ENCODE data around the gene PPARGC1A.

- TF ChIP-seq, protein P1, sequence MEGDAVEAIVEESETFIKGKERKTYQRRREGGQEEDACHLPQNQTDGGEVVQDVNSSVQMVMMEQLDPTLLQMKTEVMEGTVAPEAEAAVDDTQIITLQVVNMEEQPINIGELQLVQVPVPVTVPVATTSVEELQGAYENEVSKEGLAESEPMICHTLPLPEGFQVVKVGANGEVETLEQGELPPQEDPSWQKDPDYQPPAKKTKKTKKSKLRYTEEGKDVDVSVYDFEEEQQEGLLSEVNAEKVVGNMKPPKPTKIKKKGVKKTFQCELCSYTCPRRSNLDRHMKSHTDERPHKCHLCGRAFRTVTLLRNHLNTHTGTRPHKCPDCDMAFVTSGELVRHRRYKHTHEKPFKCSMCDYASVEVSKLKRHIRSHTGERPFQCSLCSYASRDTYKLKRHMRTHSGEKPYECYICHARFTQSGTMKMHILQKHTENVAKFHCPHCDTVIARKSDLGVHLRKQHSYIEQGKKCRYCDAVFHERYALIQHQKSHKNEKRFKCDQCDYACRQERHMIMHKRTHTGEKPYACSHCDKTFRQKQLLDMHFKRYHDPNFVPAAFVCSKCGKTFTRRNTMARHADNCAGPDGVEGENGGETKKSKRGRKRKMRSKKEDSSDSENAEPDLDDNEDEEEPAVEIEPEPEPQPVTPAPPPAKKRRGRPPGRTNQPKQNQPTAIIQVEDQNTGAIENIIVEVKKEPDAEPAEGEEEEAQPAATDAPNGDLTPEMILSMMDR (IDR thresholded peaks at IDR 0.05): no peak
- TF ChIP-seq EZH2 (IDR thresholded peaks at IDR 0.05; ENCODE audit: borderline replicate concordance, insufficient read depth, low read depth, low read length, poor library complexity, severe bottlenecking): no peak
Measured at GRCh38 chr4:23929248-23929647, 39.4 kb upstream of the PPARGC1A start.

All from B cell (primary cell).